HepG2 (cell line): Measurements from ENCODE around the gene RNF6. TPM values are rescaled to one million over a fixed set of nuclear protein-coding genes. Genes with fewer than 3 reads are reported as not detected.

Experiments
- ATAC-seq: fragments of 200-7000 bp; cut with Tn5 transposase; 3 replicates; pipeline ENCODE4 v1.9.1; 2020; ENCODE audit warnings: mild to moderate bottlenecking, moderate library complexity
- BruUV-seq: library from RNA; stranded (reverse); fragments of 400-500 nt; replicated peaks from 2 replicates; lab custom pipeline; 2021; lab: Mats Ljungman, UMichigan
- CTCF ChIA-PET: fragments of 300-600 bp; formaldehyde crosslinking; extraction: SDS; loops from one replicate; lab custom pipeline; 2021; ENCODE audit warnings: low total read pairs, inconsistent platforms, low intra/inter-chr PET ratio; lab: Yijun Ruan, JAX
- POLR2A ChIA-PET: fragments of 350-600 bp; sonication (Branson Sonifier 250); formaldehyde crosslinking; loops from one replicate; lab custom pipeline; 2020; ENCODE audit warnings: antibody characterized with exemption, inconsistent platforms; lab: Yijun Ruan, JAX
- DNase-seq: peaks from one replicate; pipeline ENCODE4 v3.0.0-alpha.2; 2015; ENCODE audit warnings: low spot score
- FAIRE-seq: peaks from 3 replicates; lab custom pipeline; 2011; peaks lifted over from hg19 to GRCh38; lab: Jason Lieb, UNC
- H2AFZ ChIP-seq: one replicate; pipeline ENCODE4 v1.6.1; 2011; ENCODE audit warnings: low read length, inconsistent platforms
- H3K27ac ChIP-seq: fragments of 300-600 bp; 3 replicates; pipeline ENCODE4 v1.8.0; 2011; ENCODE audit warnings: mixed run types, mild to moderate bottlenecking, mixed read lengths, low read length, inconsistent platforms; ENCODE audit not compliant: insufficient read depth; ENCODE audit errors: extremely low read length
- H3K27me3 ChIP-seq, 2 experiments: fragments of 200-600 bp in 1 of 2; 2 replicates in 1 of 2; 3 replicates in 1 of 2; pipeline versions ENCODE4 v1.6.0 to v1.8.0; 2011; ENCODE audit warnings: low read length in 2 of 2, mild to moderate bottlenecking in 2 of 2, moderate library complexity in 2 of 2, inconsistent platforms in 1 of 2; ENCODE audit not compliant: insufficient read depth in 2 of 2, control insufficient read depth in 1 of 2
- H3K36me3 ChIP-seq, 2 experiments: fragments of 200-600 bp in 1 of 2; replicated peaks in 1 of 2; 2 replicates in 1 of 2; 3 replicates in 1 of 2; pipeline versions ENCODE4 v1.5.1 to v1.8.0; 2011; ENCODE audit warnings: low read length in 2 of 2, inconsistent platforms in 1 of 2; ENCODE audit not compliant: insufficient read depth in 2 of 2, control insufficient read depth in 1 of 2
- H3K4me1 ChIP-seq: 2 replicates; pipeline ENCODE4 v1.5.1; 2012; ENCODE audit warnings: low read length, inconsistent platforms; ENCODE audit not compliant: insufficient read depth
- H3K4me2 ChIP-seq: 2 replicates; pipeline ENCODE4 v1.6.0; 2011; ENCODE audit warnings: low read depth, low read length, inconsistent platforms
- H3K4me3 ChIP-seq, 3 experiments: fragments of 200-600 bp in 1 of 3; sonication (generic), shearing (Covaris generic) in 1 of 3; replicated peaks in 1 of 3; 2 replicates each; pipeline ENCODE4 v1.5.1; 2011 to 2016; ENCODE audit warnings: low read length in 3 of 3, inconsistent platforms in 2 of 3, low read depth in 2 of 3, mild to moderate bottlenecking in 2 of 3, control low read depth in 1 of 3, mixed read lengths in 1 of 3; ENCODE audit not compliant: insufficient read depth in 1 of 3
- H3K79me2 ChIP-seq: one replicate; pipeline ENCODE4 v1.6.1; 2011; ENCODE audit warnings: low read length, inconsistent platforms; ENCODE audit not compliant: insufficient read depth
- H3K9ac ChIP-seq: 2 replicates; pipeline ENCODE4 v1.6.0; 2011; ENCODE audit warnings: mild to moderate bottlenecking, low read depth, low read length, inconsistent platforms; ENCODE audit not compliant: insufficient read depth
- H3K9me3 ChIP-seq: 2 replicates; pipeline ENCODE4 v1.5.1; 2012; ENCODE audit warnings: mild to moderate bottlenecking, low read length
- H4K20me1 ChIP-seq: 2 replicates; pipeline ENCODE4 v1.6.0; 2011; ENCODE audit warnings: inconsistent platforms, mild to moderate bottlenecking, low read length, moderate library complexity; ENCODE audit not compliant: insufficient read depth
- ASH2L ChIP-seq: fragments of 300-600, 200-600 bp; sonication (generic); IDR thresholded peaks from 2 replicates; pipeline ENCODE4 v1.7.0; 2017; ENCODE audit warnings: low read depth, mild to moderate bottlenecking, moderate library complexity, mixed read lengths, low read length; ENCODE audit not compliant: insufficient read length
- CBX5 ChIP-seq: sonication (generic); formaldehyde crosslinking; IDR thresholded peaks from 2 replicates; pipeline ENCODE4 v1.4.0; 2020; ENCODE audit warnings: missing genetic modification reagents, borderline replicate concordance
- EP300 ChIP-seq, 3 experiments: sonication (generic) in 1 of 3; formaldehyde crosslinking in 1 of 3; IDR thresholded peaks; 2 replicates each; pipeline versions ENCODE4 v1.5.1 to v1.6.1; 2011 to 2020; ENCODE audit warnings: low read depth in 2 of 3, low read length in 2 of 3, borderline replicate concordance in 1 of 3, improper control_type of control experiment in 1 of 3, mild to moderate bottlenecking in 1 of 3, missing genetic modification reagents in 1 of 3, moderate library complexity in 1 of 3
- FOXK2 ChIP-seq: fragments of 450-650 bp; IDR thresholded peaks from 2 replicates; pipeline ENCODE4 v1.6.1; 2016
- JUN ChIP-seq: sonication (generic); formaldehyde crosslinking; IDR thresholded peaks from 2 replicates; pipeline ENCODE4 v1.4.0; 2020; ENCODE audit warnings: mild to moderate bottlenecking, missing genetic modification reagents
- KIAA2018 ChIP-seq: sonication (generic); formaldehyde crosslinking; IDR thresholded peaks from 2 replicates; pipeline ENCODE4 v1.5.0; 2020; ENCODE audit warnings: mild to moderate bottlenecking, missing genetic modification reagents, borderline replicate concordance
- MTA1 ChIP-seq: sonication (generic); formaldehyde crosslinking; IDR thresholded peaks from 2 replicates; pipeline ENCODE4 v1.4.0; 2020; ENCODE audit warnings: missing genetic modification reagents, mild to moderate bottlenecking, borderline replicate concordance
- NAIF1 ChIP-seq: sonication (generic); formaldehyde crosslinking; IDR thresholded peaks from 2 replicates; pipeline ENCODE4 v1.5.0; 2020; ENCODE audit warnings: mild to moderate bottlenecking, missing genetic modification reagents, borderline replicate concordance
- PBX2 ChIP-seq: IDR thresholded peaks from 2 replicates; pipeline ENCODE4 v1.6.1; 2016; ENCODE audit warnings: control low read depth
- SRF ChIP-seq: IDR thresholded peaks from 2 replicates; pipeline ENCODE4 v1.6.1; 2011; ENCODE audit warnings: mild to moderate bottlenecking, low read depth, low read length, moderate library complexity
- ZNF143 ChIP-seq: sonication (generic); formaldehyde crosslinking; IDR thresholded peaks from 2 replicates; pipeline ENCODE4 v1.4.0; 2020; ENCODE audit warnings: missing genetic modification reagents
- ZNF337 ChIP-seq: sonication (generic); formaldehyde crosslinking; IDR thresholded peaks from 2 replicates; pipeline ENCODE4 v1.5.1; 2020; ENCODE audit warnings: missing genetic modification reagents, low read depth, mild to moderate bottlenecking, borderline replicate concordance
- ZNF383 ChIP-seq: sonication (generic); formaldehyde crosslinking; IDR thresholded peaks from 2 replicates; pipeline ENCODE4 v1.4.0; 2020; ENCODE audit warnings: missing genetic modification reagents, mild to moderate bottlenecking, borderline replicate concordance
- ZNF619 ChIP-seq: sonication (generic); formaldehyde crosslinking; IDR thresholded peaks from 2 replicates; pipeline ENCODE4 v1.4.0; 2020; ENCODE audit warnings: mild to moderate bottlenecking, missing genetic modification reagents
- ZNF775 ChIP-seq: sonication (generic); formaldehyde crosslinking; IDR thresholded peaks from 2 replicates; pipeline ENCODE4 v1.4.0; 2020; ENCODE audit warnings: missing genetic modification reagents, mild to moderate bottlenecking, moderate library complexity, borderline replicate concordance
- WGBS: methylation state at CpG from one replicate; pipeline ENCODE4 v1.1.6; 2017; ENCODE audit warnings: low lambda C conversion rate; 5-methylcytosine and 5-hydroxymethylcytosine counted together
- in situ Hi-C: cut with HindIII; loops from 2 replicates; pipeline ENCODE4 v1.10.0; 2017; ENCODE audit warnings: low pct_unique_long_range_greater_than_20kb; ENCODE audit not compliant: extremely low pct_ligation_motif_present
- intact Hi-C: fragments of 100-400 bp; cut with micrococcal nuclease; formaldehyde crosslinking; loops from one replicate; pipeline ENCODE4 v1.10.0; 2022; ENCODE audit not compliant: unreplicated experiment
- polyA plus RNA-seq, 8 experiments: library from polyadenylated mRNA; depleted of rRNA in 3 of 8; stranded (reverse) in 7 of 8; unstranded in 1 of 8; fragments of >200 nt; fragmentation: Illumina TruSeq in 4 of 8; extraction: Trizol in 4 of 8; gene quantifications; 2 replicates each; pipeline versions ENCODE4 v1.2.1 to v1.2.3, GENCODE V29; 2011 to 2016; ENCODE audit warnings: low read depth in 4 of 8, missing spikeins in 1 of 8, mixed read lengths in 1 of 8; ENCODE audit not compliant: insufficient read depth in 1 of 8
- total RNA-seq, 5 experiments: library from RNA; depleted of rRNA; stranded (reverse); fragments of >200 nt; fragmentation: Illumina TruSeq; extraction: Trizol; gene quantifications; 2 replicates each; pipeline ENCODE4 v1.2.3, GENCODE V29; 2016; ENCODE audit warnings: low read depth in 1 of 5

The RNF6 gene
- total and polyA plus RNA-seq, 2 of the 13 experiments (the other 11 are each of a cell fraction or from before 2014, with no cell fraction given), result 14.6 to 36.8 TPM

- TF ChIP-seq NAIF1 (CRISPR knock-in tag), result no peak
- no peak for TF ChIP-seq SRF
Observed at GRCh38 chr13:26259634-26260033, 37.5 kb upstream of the RNF6 start (continued).

- no peak overlapping the region for H3K9ac ChIP-seq
- DNase-seq, result no peak
- TF ChIP-seq ZNF337 (CRISPR knock-in tag), result no peak
- TF ChIP-seq ZNF143 (CRISPR knock-in tag), result no peak
- TF ChIP-seq KIAA2018 (CRISPR knock-in tag), result no peak
- TF ChIP-seq CBX5 (CRISPR knock-in tag), result no peak
- TF ChIP-seq ZNF775 (CRISPR knock-in tag), result no peak
- TF ChIP-seq PBX2 (CRISPR knock-in tag), result no peak
- TF ChIP-seq ZNF619 (CRISPR knock-in tag), result no peak
- TF ChIP-seq EP300 (IDR thresholded peaks at IDR 0.05; ENCODE audit: low read depth in 2 of 2, low read length in 2 of 2), result no peak
- no peak for TF ChIP-seq EP300 (CRISPR knock-in tag; IDR thresholded peaks at IDR 0.05; ENCODE audit: borderline replicate concordance)
- no peak for TF ChIP-seq JUN (CRISPR knock-in tag)
- no peak for TF ChIP-seq FOXK2
- no peak for TF ChIP-seq ZNF383 (CRISPR knock-in tag)
- TF ChIP-seq ASH2L, result no peak
- no peak for TF ChIP-seq MTA1 (CRISPR knock-in tag)
- H3K27ac ChIP-seq, result no peak overlapping the region
- FAIRE-seq, result no peak
- H3K9me3 ChIP-seq, result no peaks in the 10 kb centered on the region
- H3K4me3 ChIP-seq, result peak overlapping the region in 1 of 3 experiments; percentile 90; a peak in 2 of 6 replicates
- H3K36me3 ChIP-seq, result no peaks in the 10 kb centered on the region
- no peaks in the 10 kb centered on the region; a peak in 1 of 5 replicates for H3K27me3 ChIP-seq
- ChIA-PET POLR2A (no interaction called here), CTCF (no interaction called here)
- intact Hi-C loops, result no loop called here
- BruUV-seq, result no TSS peak
- peaks cover 30% of the 10 kb centered on the region for H3K4me1 ChIP-seq
- peaks cover 76% of the 10 kb centered on the region for H3K79me2 ChIP-seq
- in situ Hi-C loops, result no loop called here
- no peak overlapping the region for H2AFZ ChIP-seq
- peak overlapping the region; percentile 88 for H3K4me2 ChIP-seq
- no peak for ATAC-seq
- WGBS, result 69% methylated on average over 2 of the region's 2 CpGs
- peaks cover 23% of the 10 kb centered on the region; the same call in 1 of the 2 replicates for H4K20me1 ChIP-seq
Observed at GRCh38 chr13:26257049-26257448, 34.9 kb upstream of the RNF6 start.
